ENCODE data around the gene DCAF6. TPM values are rescaled to one million over a fixed set of nuclear protein-coding genes. Genes with fewer than 3 reads are reported as not detected.
A peak's percentile ranks its signal among the peaks of the same experiment; 100 is the strongest.

Gene DCAF6
- total RNA-seq, 1 donor from 2014 or later = 28.1 TPM

DNA sequence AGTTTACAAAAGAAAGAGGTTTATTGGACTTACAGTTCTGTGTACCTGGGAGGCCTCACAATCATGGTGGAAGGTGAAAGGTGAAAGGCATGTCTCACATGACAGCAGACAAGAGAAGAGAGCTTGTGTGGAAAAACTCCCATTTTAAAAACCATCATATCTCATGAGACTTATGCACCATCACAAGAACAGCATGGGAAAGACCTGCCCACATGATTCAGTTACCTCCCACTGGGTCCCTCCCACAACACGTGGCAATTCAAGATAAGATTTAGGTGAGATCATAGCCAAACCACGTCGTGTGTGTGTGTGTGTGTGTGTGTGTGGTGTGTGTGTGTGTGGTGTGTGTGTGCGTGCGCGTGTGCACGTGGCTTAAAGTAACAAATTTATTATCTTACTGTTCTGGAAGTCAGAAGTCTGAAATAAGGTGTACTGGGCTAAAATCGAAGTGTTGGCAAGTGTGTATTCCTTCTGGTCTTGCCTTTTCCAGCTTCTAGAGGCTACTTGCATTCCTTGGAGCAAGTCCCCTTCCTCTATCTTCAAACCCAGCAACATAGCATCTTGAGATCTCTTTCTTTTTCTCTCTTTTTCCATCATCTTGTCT lies 48.5 kb downstream of the DCAF6 start:
- TF ChIP-seq, protein P1, sequence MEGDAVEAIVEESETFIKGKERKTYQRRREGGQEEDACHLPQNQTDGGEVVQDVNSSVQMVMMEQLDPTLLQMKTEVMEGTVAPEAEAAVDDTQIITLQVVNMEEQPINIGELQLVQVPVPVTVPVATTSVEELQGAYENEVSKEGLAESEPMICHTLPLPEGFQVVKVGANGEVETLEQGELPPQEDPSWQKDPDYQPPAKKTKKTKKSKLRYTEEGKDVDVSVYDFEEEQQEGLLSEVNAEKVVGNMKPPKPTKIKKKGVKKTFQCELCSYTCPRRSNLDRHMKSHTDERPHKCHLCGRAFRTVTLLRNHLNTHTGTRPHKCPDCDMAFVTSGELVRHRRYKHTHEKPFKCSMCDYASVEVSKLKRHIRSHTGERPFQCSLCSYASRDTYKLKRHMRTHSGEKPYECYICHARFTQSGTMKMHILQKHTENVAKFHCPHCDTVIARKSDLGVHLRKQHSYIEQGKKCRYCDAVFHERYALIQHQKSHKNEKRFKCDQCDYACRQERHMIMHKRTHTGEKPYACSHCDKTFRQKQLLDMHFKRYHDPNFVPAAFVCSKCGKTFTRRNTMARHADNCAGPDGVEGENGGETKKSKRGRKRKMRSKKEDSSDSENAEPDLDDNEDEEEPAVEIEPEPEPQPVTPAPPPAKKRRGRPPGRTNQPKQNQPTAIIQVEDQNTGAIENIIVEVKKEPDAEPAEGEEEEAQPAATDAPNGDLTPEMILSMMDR (IDR thresholded peaks at IDR 0.05; ENCODE audit: partially characterized antibody, unreplicated experiment) = no peak
- H3K9me3 Mint-ChIP-seq (ENCODE audit: unreplicated experiment) = no peaks in the 10 kb centered on the region
- no peaks in the 10 kb centered on the region for H3K36me3 Mint-ChIP-seq (ENCODE audit: unreplicated experiment)
- no peaks in the 10 kb centered on the region for H3K4me1 Mint-ChIP-seq (ENCODE audit: low read depth, unreplicated experiment)
- H3K27ac Mint-ChIP-seq (ENCODE audit: unreplicated experiment) = peak overlapping the region; percentile 4
- H3K27me3 Mint-ChIP-seq (ENCODE audit: unreplicated experiment) = no peaks in the 10 kb centered on the region
- no peak for DNase-seq
- no peak overlapping the region for H3K4me3 Mint-ChIP-seq (ENCODE audit: unreplicated experiment)

DNA sequence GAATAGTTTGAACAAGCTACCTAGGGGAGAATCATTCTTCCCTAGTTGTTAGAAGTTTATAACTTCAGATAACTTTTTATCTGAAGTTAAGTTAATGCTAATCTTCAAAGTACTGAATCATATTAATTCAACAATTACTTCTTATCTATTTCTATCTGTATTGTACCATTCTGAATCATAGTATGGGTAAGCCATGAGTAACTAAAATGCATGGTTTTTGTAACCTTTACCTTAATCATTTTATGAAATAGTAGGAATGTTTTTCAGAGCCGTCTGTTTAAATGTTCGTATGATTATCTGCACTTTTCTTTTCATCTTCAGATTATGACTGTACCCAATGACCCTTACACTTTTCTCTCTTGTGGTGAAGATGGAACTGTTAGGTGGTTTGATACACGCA lies 50.7 kb downstream of the DCAF6 start:
- H3K4me3 Mint-ChIP-seq (ENCODE audit: unreplicated experiment) = no peak overlapping the region
- H3K27me3 Mint-ChIP-seq (ENCODE audit: unreplicated experiment) = no peaks in the 10 kb centered on the region
- no peaks in the 10 kb centered on the region for H3K36me3 Mint-ChIP-seq (ENCODE audit: unreplicated experiment)
- DNase-seq = no peak
- H3K4me1 Mint-ChIP-seq (ENCODE audit: low read depth, unreplicated experiment) = no peaks in the 10 kb centered on the region
- TF ChIP-seq, protein P1 (IDR thresholded peaks at IDR 0.05; ENCODE audit: partially characterized antibody, unreplicated experiment) = no peak
- no peaks in the 10 kb centered on the region for H3K9me3 Mint-ChIP-seq (ENCODE audit: unreplicated experiment)
- H3K27ac Mint-ChIP-seq (ENCODE audit: unreplicated experiment) = no peak overlapping the region

DNA sequence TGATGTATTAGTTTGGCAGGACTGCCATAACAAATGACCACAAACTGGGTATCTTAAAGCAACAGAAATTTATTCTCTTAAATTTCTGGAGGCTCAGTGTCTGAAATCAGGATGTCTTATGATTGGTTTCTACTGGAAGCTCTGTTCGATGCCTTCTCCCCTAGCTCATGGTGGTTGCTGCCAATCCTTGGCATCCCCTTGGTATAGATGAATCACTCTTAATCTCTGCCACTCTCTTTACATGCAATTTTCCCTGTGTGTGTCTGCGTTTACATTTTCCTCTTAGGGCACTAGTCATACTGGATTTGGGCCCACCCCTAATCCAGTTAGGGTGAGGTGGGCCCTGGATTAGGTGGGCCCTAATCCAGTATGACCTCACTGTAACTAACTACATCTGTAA lies 55.1 kb downstream of the DCAF6 start:
- Mint-ChIP-seq H3K4me1 (ENCODE audit: low read depth, unreplicated experiment) (no peaks in the 10 kb centered on the region), H3K9me3 (ENCODE audit: unreplicated experiment) (no peaks in the 10 kb centered on the region), H3K36me3 (ENCODE audit: unreplicated experiment) (no peaks in the 10 kb centered on the region), H3K4me3 (ENCODE audit: unreplicated experiment) (no peak overlapping the region), H3K27ac (ENCODE audit: unreplicated experiment) (peak overlapping the region; percentile 2), H3K27me3 (ENCODE audit: unreplicated experiment) (no peaks in the 10 kb centered on the region)
- TF ChIP-seq, protein P1 (IDR thresholded peaks at IDR 0.05; ENCODE audit: partially characterized antibody, unreplicated experiment) = no peak
- no peak for DNase-seq

DNA sequence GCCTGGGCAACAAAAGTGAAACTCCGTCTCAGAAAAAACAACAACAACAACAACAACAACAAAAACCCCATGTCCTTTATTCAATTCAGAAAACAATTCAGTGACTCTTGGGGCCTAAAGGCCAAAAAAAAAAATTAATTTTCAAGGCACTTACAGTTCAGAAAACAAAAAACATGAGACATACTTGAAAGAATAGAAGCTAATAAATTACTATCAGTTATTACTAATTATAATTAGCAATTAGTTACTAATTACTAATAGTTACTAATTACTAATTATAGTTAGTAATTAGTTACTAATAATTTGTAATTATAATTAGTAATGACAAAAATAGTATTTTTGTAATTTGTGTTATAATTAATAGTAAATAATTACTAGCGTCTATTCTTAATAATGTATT lies 57.2 kb downstream of the DCAF6 start:
- Mint-ChIP-seq H3K9me3 (ENCODE audit: unreplicated experiment) (no peaks in the 10 kb centered on the region), H3K4me1 (ENCODE audit: low read depth, unreplicated experiment) (peaks cover 1% of the 10 kb centered on the region), H3K4me3 (ENCODE audit: unreplicated experiment) (no peak overlapping the region), H3K27me3 (ENCODE audit: unreplicated experiment) (no peaks in the 10 kb centered on the region), H3K27ac (ENCODE audit: unreplicated experiment) (no peak overlapping the region), H3K36me3 (ENCODE audit: unreplicated experiment) (no peaks in the 10 kb centered on the region)
- no peak for DNase-seq
- TF ChIP-seq, protein P1 (IDR thresholded peaks at IDR 0.05; ENCODE audit: partially characterized antibody, unreplicated experiment) = no peak

DNA sequence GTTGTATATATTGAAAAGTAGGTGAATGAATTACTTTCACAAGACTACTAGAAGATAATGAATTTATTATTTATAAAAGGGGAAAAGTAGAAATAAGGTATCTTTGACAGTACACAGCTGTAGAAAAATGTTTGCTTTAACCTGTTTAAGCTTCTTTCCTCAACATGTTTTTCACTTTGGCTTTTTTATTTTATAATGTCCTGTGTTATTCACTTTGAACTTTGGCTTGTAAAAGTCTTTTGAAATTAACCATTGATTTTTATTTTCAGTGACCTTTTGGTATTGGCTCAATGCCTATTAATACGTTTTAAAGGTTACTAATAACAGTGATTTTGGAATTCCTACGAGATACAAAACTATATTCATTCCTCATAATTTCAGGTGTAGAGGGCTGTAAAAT lies 58.1 kb downstream of the DCAF6 start:
- H3K36me3 Mint-ChIP-seq (ENCODE audit: unreplicated experiment) = no peaks in the 10 kb centered on the region
- no peaks in the 10 kb centered on the region for H3K9me3 Mint-ChIP-seq (ENCODE audit: unreplicated experiment)
- H3K4me1 Mint-ChIP-seq (ENCODE audit: low read depth, unreplicated experiment) = peaks cover 5% of the 10 kb centered on the region

More for the DNA sequence above, 58.1 kb downstream of the DCAF6 start:
- no peak for DNase-seq
- no peak overlapping the region for H3K4me3 Mint-ChIP-seq (ENCODE audit: unreplicated experiment)
- no peak overlapping the region for H3K27ac Mint-ChIP-seq (ENCODE audit: unreplicated experiment)
- no peaks in the 10 kb centered on the region for H3K27me3 Mint-ChIP-seq (ENCODE audit: unreplicated experiment)
- TF ChIP-seq, protein P1 (IDR thresholded peaks at IDR 0.05; ENCODE audit: partially characterized antibody, unreplicated experiment) = no peak
